ENCODE measurements around the gene NAGK. TPM values are rescaled to one million over a fixed set of nuclear protein-coding genes. Genes with fewer than 3 reads are reported as not detected.

The NAGK gene
- total and polyA plus RNA-seq, 2 experiments from 2014 or later: 47.0 to 55.6 TPM

GRCh38 chr2:71117063-71117462, 48.6 kb downstream of the NAGK start:
- Histone ChIP-seq H3K9me2 (ENCODE audit: insufficient read depth) (no peaks in the 10 kb centered on the region), H3F3A (replicated peaks; ENCODE audit: low read depth) (no peaks in the 10 kb centered on the region), H3K79me2 (replicated peaks; ENCODE audit: insufficient read depth) (no peaks in the 10 kb centered on the region), H3K27me3 (ENCODE audit: insufficient read depth) (no peaks in the 10 kb centered on the region), H3K4me1 (ENCODE audit: insufficient read depth) (no peaks in the 10 kb centered on the region), H3K4me2 (no peak overlapping the region), H4K20me1 (replicated peaks; ENCODE audit: insufficient read depth) (peaks cover 6% of the 10 kb centered on the region; the same call in 1 of the 2 replicates), H2AFZ (no peak overlapping the region), H3K4me3 (no peak overlapping the region), H3K27ac (ENCODE audit: low read depth) (no peak overlapping the region), H3K36me3 (ENCODE audit: insufficient read depth) (peaks cover 12% of the 10 kb centered on the region)
- Mint-ChIP-seq H3K36me3 (ENCODE audit: low read depth) (peaks cover 25% of the 10 kb centered on the region), H3K4me3 (no peak overlapping the region), H3K27ac (no peak overlapping the region), H3K27me3 (ENCODE audit: insufficient read depth, low read depth, poor library complexity) (peaks cover 4% of the 10 kb centered on the region), H3K4me1 (no peaks in the 10 kb centered on the region), H3K9me3 (no peaks in the 10 kb centered on the region)
- DNase-seq (ENCODE audit: low spot score): no peak
- no peak for ATAC-seq
- TF ChIP-seq CREB1 (CRISPR knock-in tag; IDR thresholded peaks at IDR 0.05; ENCODE audit: low read depth) (no peak), CTCF (conservative IDR thresholded peaks at IDR 0.05; ENCODE audit: low read depth in 2 of 2) (no peak), ETS1 (IDR thresholded peaks at IDR 0.05) (no peak), JUNB (IDR thresholded peaks at IDR 0.05; ENCODE audit: unreplicated experiment) (no peak), ZNF462 (CRISPR knock-in tag; IDR thresholded peaks at IDR 0.05) (no peak), STAT1 (IDR thresholded peaks at IDR 0.05; ENCODE audit: unreplicated experiment) (no peak), REST (IDR thresholded peaks at IDR 0.05; ENCODE audit: unreplicated experiment) (no peak), POLR2AphosphoS5 (IDR thresholded peaks at IDR 0.05; ENCODE audit: low read depth) (no peak), EZH2phosphoT487 (IDR thresholded peaks at IDR 0.05; ENCODE audit: unreplicated experiment) (no peak)

Measured in GM23338 (cell line).